H1 (cell line): ENCODE results near the gene TMEM120A. TPM values are rescaled to one million over a fixed set of nuclear protein-coding genes. Genes with fewer than 3 reads are reported as not detected.

Experiments used
- CHD2 ChIP-seq: IDR thresholded peaks from 2 replicates; pipeline ENCODE4 v1.6.1; 2012; ENCODE audit warnings: low read length, improper control_type of control experiment
- CHD7 ChIP-seq: fragments of 300-600 bp; sonication (generic); IDR thresholded peaks from 2 replicates; pipeline ENCODE4 v1.7.1; 2012; ENCODE audit warnings: low read length, moderate library complexity, mild to moderate bottlenecking, inconsistent platforms; ENCODE audit not compliant: insufficient replicate concordance
- CREB1 ChIP-seq: IDR thresholded peaks from 2 replicates; pipeline ENCODE4 v1.6.1; 2012; ENCODE audit warnings: inconsistent platforms
- JUN ChIP-seq: IDR thresholded peaks from 2 replicates; pipeline ENCODE4 v1.6.1; 2011; ENCODE audit warnings: low read depth, mild to moderate bottlenecking, improper control_type of control experiment, low read length
- RAD21 ChIP-seq, 2 experiments: IDR thresholded peaks in 1 of 2; conservative IDR thresholded peaks in 1 of 2; 2 replicates each; pipeline ENCODE4 v1.6.1; 2011; ENCODE audit warnings: low read depth in 2 of 2, low read length in 2 of 2, improper control_type of control experiment in 1 of 2, inconsistent platforms in 1 of 2, mild to moderate bottlenecking in 1 of 2, moderate library complexity in 1 of 2
- RFX5 ChIP-seq: IDR thresholded peaks from 2 replicates; pipeline ENCODE4 v1.6.1; 2011; ENCODE audit warnings: low read depth, low read length, improper control_type of control experiment, borderline replicate concordance
- SIN3A ChIP-seq, 2 experiments: IDR thresholded peaks in 1 of 2; conservative IDR thresholded peaks in 1 of 2; 2 replicates each; pipeline ENCODE4 v1.6.1; 2011 to 2012; ENCODE audit warnings: low read length in 2 of 2, improper control_type of control experiment in 1 of 2, low read depth in 1 of 2, mild to moderate bottlenecking in 1 of 2
- SRF ChIP-seq: IDR thresholded peaks from 2 replicates; pipeline ENCODE4 v1.6.1; 2011; ENCODE audit warnings: mild to moderate bottlenecking, low read depth, low read length, moderate library complexity
- SUZ12 ChIP-seq: fragments of 200-600 bp; sonication (generic); IDR thresholded peaks from 2 replicates; pipeline ENCODE4 v1.6.1; 2012; ENCODE audit warnings: mild to moderate bottlenecking, inconsistent platforms, low read length, moderate library complexity, mixed read lengths
- polyA plus RNA-seq, 7 experiments: library from polyadenylated mRNA; depleted of rRNA in 3 of 7; stranded (reverse) in 5 of 7; unstranded in 2 of 7; fragments of >200 nt in 5 of 7; fragments of 200-250 nt in 2 of 7; gene quantifications; 1 replicate in 5 of 7; 2 replicates in 1 of 7; 4 replicates in 1 of 7; pipeline versions ENCODE4 v1.2.1 to v1.2.3, GENCODE V29; 2011 to 2013; ENCODE audit warnings: missing spikeins in 2 of 7, mixed read lengths in 2 of 7
- total RNA-seq: library from RNA; stranded (reverse); fragmentation: NEBNext Ultra II Directional; extraction: Animal tissue kit (Norgen Biotek cat#: 25700); gene quantifications from 2 replicates; pipeline ENCODE4 v1.2.1, GENCODE V29; 2021

Gene TMEM120A
- total and polyA plus RNA-seq, 2 of the 8 experiments (the other 6 are each of a cell fraction or from before 2014, with no cell fraction given): 15.6 to 49.9 TPM

- TF ChIP-seq CHD7 (no peak), SIN3A (conservative IDR thresholded peaks at IDR 0.05 in 1 of 2, IDR thresholded peaks at IDR 0.05 in 1 of 2; ENCODE audit: low read depth in 1 of 2, low read length in 2 of 2) (no peak), RAD21 (IDR thresholded peaks at IDR 0.05 in 1 of 2, conservative IDR thresholded peaks at IDR 0.05 in 1 of 2; ENCODE audit: low read depth in 2 of 2, low read length in 2 of 2) (no peak), CREB1 (no peak), SUZ12 (no peak), RFX5 (no peak), SRF (no peak), CHD2 (no peak), JUN (no peak)
- TF ChIP-seq, all 59 proteins: peak for 0
These were observed 44.2 kb downstream of the TMEM120A start (continued) for GRCh38 chr7:75950111-75950681.
